Spleen (tissue), 7 donors: Measurements from ENCODE around the gene LRRD1.

Experiments used
- CTCF ChIP-seq, 11 experiments: fragments of 200-600 bp in 7 of 11; fragments of 450-650 bp in 4 of 11; sonication (generic) in 4 of 11; IDR thresholded peaks in 8 of 11; conservative IDR thresholded peaks in 3 of 11; 1 replicate in 7 of 11; 2 replicates in 4 of 11; pipeline versions ENCODE4 v1.4.0 to v1.8.0; 2016 to 2021; ENCODE audit warnings: antibody characterized with exemption in 11 of 11, inconsistent platforms in 4 of 11, mild to moderate bottlenecking in 1 of 11
- POLR2A ChIP-seq, 3 donors: fragments of 450-650 bp; IDR thresholded peaks; one replicate each; pipeline ENCODE4 v1.5.1; 2017; ENCODE audit warnings: antibody characterized with exemption in 3 of 3, mild to moderate bottlenecking in 1 of 3
- donor health status: DM: no; HTN: no; CAD: no; lungs with moderate emphysema.
- donor health status: DM: no; HTN: no; CAD: no.
- donor health status: DM: no; HTN: no; CAD: no.

GRCh38 chr7:92155108-92155739 is 23.7 kb downstream of the LRRD1 start:
- TF ChIP-seq POLR2A (IDR thresholded peaks at IDR 0.05) (no peak), CTCF (IDR thresholded peaks at IDR 0.05 in 8 of 11, conservative IDR thresholded peaks at IDR 0.05 in 3 of 11) (no peak)
